GM18508 (cell line): ENCODE results near the gene CAPZA1.

ENCODE experiments used
- ATAC-seq: cut with Tn5 transposase; IDR thresholded peaks from one replicate; pipeline ENCODE4 v1.9.1; 2021; ENCODE audit warnings: moderate number of reproducible peaks; ENCODE audit not compliant: insufficient read depth, unreplicated experiment

CAPZA1 gene

DNA sequence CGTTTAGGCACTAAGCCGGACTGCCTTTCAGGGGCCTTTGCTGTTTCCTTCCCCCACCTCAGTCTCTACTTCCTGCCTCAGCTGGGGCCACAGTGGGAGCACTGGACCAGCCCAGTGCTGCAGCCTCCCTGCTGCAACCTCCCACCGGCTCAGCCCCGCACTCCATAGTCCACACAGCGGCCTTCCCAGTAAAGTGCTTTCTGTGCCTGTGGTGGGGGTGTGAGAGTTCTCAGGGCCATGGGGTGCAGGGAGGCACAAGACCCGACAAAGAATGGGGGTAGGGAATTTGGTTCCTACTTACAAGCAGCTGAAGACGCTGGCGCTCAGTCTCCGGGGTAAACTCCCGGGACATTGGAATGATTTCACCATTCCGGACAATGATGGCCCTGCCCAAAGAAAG lies 92.0 kb downstream of the CAPZA1 start:
- no peak for ATAC-seq

DNA sequence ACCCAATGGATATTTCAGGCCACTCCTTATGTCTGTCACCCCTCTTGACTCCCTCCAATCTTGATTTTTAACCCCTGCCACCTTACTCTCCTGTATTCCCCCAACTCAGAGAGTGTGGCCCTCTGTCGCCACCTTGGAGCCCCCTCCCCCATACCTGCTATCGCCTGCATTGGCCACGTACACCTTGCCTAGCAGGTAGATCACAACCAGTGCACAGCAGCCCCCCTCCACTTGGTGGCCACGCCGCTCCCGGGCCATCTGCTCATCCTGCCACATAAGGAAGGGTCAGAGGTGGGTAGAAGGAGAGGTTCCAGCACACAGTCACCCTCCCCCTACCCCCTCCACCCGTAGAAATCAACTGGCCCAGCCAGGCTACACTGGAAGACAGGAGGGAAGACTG lies 92.6 kb downstream of the CAPZA1 start:
- ATAC-seq: no peak

GRCh38 chr1:112712701-112713128 lies 93.1 kb downstream of the CAPZA1 start:
- no peak for ATAC-seq

- no peak for ATAC-seq
These were observed 94.1 kb downstream of the CAPZA1 start for GRCh38 chr1:112713466-112714312.

GRCh38 chr1:112714313-112715263 lies 95.0 kb downstream of the CAPZA1 start:
- ATAC-seq: no peak

GRCh38 chr1:112715264-112716053 lies 95.8 kb downstream of the CAPZA1 start, which contains the start of gene PPM1J:
PPM1J (minus strand) TSS chr1:112715332; CDS start chr1:112715301, 31 bp downstream.
- ATAC-seq: peak; percentile 48

DNA sequence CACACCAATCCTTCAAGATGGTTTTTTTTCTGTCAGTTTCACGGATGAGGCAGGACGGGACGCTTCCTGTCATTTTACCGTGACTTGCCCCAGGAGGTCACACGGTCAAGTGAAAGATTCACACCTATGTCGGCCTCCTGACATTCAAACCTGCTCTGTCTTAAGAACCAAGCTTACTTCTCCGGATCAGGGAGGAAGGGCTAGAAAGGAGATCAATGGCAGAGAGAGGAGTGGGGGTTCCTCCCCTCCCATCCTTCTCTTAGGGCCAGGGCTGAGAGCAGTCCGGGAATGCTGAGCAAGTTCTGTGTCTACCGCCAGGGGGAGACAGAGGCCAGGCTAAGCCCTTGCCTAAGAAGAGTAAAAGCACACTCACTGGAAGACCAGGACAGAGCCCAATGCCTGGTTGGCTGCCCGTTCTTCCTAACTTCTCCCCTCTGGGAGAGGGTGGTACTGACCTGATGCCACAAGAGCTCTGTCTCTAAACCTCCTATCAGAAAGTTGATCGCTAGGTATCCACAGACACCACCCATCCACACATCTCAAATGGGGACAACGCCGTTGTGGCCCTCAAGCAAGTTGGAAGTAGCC lies 96.6 kb downstream of the CAPZA1 start:
- ATAC-seq: no peak

DNA sequence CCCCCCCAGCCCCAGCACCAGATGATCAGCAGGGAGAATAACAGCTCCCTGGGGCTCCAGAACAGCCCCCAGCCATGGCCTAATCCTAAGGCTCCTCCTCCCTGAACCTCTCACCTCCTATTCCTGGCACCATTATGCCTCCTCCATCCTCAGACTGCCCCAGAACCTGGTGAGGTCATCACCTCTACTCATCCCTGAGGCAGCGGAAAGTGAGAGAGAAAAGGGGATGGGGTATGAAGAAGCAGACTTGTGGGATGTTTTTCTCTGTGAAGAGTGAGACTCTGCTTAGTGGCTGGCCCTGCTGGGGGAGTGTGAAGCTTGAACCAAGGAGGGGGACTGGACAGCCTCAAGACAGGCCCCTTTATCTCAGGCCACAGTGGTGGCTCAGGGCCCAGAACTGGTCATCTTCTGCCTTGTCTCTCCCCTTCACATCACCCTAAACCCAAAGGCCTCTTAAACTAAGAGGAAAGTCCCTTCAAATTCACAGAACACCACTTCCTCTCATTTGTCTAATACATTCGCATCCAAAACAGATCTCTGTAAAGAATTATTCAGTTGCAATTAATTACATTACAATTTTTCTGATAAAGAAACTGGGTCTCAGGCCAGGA lies 97.7 kb downstream of the CAPZA1 start:
- no peak for ATAC-seq

DNA sequence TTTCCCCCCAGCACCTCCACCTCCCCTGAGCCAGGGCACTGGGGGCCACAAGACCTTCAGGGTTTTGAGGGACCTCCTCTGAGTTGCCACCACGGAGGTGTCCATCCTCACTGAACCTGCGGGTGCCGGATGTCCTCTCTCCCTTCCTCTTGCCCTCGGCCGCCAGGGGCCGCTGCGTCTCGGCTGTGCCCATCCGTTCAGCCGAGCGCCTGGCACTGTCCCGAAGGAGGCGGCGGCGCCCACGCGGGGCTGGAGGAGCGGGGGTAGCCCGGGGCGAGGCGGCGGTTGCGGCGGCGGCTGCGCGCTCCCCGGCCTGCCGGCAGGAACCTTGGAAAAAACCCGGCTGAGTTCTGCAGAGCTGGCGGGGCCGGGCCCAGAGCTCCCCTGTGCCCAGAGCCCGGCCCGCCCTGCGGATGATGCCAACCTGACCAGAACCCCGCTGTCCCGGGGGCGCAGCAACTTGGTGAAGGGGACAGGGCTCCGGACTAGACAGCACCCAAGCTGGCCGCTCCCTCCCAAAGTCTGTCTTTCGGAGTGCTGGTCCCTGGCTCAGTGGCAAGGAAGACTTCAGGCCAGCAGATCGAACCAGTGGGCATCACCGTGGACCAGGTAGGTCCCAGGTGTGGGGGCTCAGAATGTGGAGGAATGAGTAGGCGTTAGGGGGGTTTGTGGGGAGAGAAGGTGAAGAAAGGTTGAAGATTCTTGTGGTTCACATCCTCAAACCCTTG lies 99.2 kb downstream of the CAPZA1 start:
- no peak for ATAC-seq

DNA sequence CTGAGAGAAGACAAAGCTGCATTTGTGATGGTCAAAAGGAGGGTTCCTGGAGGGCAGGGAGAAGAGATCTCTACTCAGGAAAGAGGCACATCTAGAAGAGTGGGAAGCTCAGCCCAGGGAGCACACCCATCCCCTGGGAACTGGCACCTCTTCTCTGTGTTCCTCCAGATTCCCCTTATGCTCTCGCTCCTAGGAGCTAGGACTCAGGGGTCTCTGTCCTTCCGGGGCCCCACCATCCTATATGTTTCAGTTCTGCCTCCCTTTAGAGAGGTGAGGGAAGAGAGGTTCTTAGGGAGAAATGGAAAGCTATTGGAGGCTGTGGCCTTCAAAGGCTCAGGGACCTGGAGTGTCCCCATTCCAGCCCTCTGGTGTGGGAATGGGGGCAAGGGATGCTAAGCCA lies 100.1 kb downstream of the CAPZA1 start:
- no peak for ATAC-seq

- no peak for ATAC-seq
These were observed 101.2 kb downstream of the CAPZA1 start for GRCh38 chr1:112720800-112721199.
